Psoas muscle (tissue), 8 donors: ENCODE measurements around the gene GOLM1. TPM values are rescaled to one million over a fixed set of nuclear protein-coding genes. Genes with fewer than 3 reads are reported as not detected.

Experiments
- ATAC-seq, 4 donors: fragments of 200-7000 bp; cut with Tn5 transposase; one replicate each; pipeline ENCODE4 v1.9.1; 2020; ENCODE audit warnings: moderate library complexity in 3 of 4, mild to moderate bottlenecking in 2 of 4
- DNase-seq, 2 donors: peaks; one replicate each; pipeline ENCODE4 v3.0.0-alpha.2; 2020
- H3K27ac ChIP-seq: fragments of 200-600 bp; one replicate; pipeline ENCODE4 v1.8.0; 2022
- H3K27me3 ChIP-seq, 3 donors: fragments of 200-600 bp in 1 of 3; one replicate each; pipeline versions ENCODE4 v1.6.1 to v1.8.0; 2013 to 2022; ENCODE audit warnings: low read length in 2 of 3, mild to moderate bottlenecking in 2 of 3, moderate library complexity in 1 of 3; ENCODE audit not compliant: insufficient read depth in 3 of 3
- H3K36me3 ChIP-seq, 2 donors: fragments of 200-600 bp in 1 of 2; one replicate each; pipeline versions ENCODE4 v1.6.1 to v1.8.0; 2013 to 2022; ENCODE audit warnings: low read depth in 1 of 2, mild to moderate bottlenecking in 1 of 2, moderate library complexity in 1 of 2; ENCODE audit not compliant: insufficient read depth in 1 of 2
- H3K4me1 ChIP-seq: fragments of 200-600 bp; one replicate; pipeline ENCODE4 v1.8.0; 2022
- H3K4me3 ChIP-seq: fragments of 200-600 bp; one replicate; pipeline ENCODE4 v1.8.0; 2022; ENCODE audit warnings: mild to moderate bottlenecking
- H3K9me3 ChIP-seq: fragments of 200-600 bp; one replicate; pipeline ENCODE4 v1.8.0; 2022
- WGBS, 3 donors: extraction: QIAGEN DNeasy Blood & Tissue Kit; methylation state at CpG; one replicate each; pipeline versions ENCODE4 v1.1.6 to v1.1.7; 2013; 5-methylcytosine and 5-hydroxymethylcytosine counted together
- intact Hi-C, 2 donors: fragments of 100-400 bp; cut with DNase I; formaldehyde crosslinking; loops; one replicate each; pipeline versions ENCODE4 v1.11.0 to v1.14.2; 2022
- polyA plus RNA-seq, 3 donors: library from polyadenylated mRNA; stranded (reverse); fragments of 200-250 nt; gene quantifications; one replicate each; pipeline ENCODE4 v1.2.3, GENCODE V29; 2013
- total RNA-seq, 4 donors: library from RNA; stranded (reverse); fragmentation: NEBNext Ultra II Directional in 2 of 4; extraction: Animal tissue kit (Norgen Biotek cat#: 25700) in 2 of 4; gene quantifications; one replicate each; pipeline versions ENCODE4 v1.2.1 to v1.2.4, GENCODE V29; 2021 to 2023
- TF ChIP-seq, protein P1 (sequence below): fragments of 200-600 bp; IDR thresholded peaks from one replicate; pipeline ENCODE4 v1.8.0; 2022; ENCODE audit warnings: antibody characterized with exemption
- donor health status: healthy with polysubstance abuse.
- donor health status: DM: no; HTN: no; CAD: no; lungs with moderate emphysema.
- donor health status: Bipolar disorder and iron deficiency.
- donor health status: healthy.
- donor health status: DM: yes; HTN: yes; CAD: no.
- donor health status: DM: no; HTN: no; CAD: no.
- donor health status: DM: no; HTN: no; CAD: no.
- donor health status: DM: yes; HTN: yes; CAD: no.

Gene GOLM1
- total and polyA plus RNA-seq, 7 donors: 2.6 to 7.0 (median 3.6) TPM

GRCh38 chr9:86102626-86103025, 3.3 kb upstream of the GOLM1 start:
- no peaks in the 10 kb centered on the region for H3K36me3 ChIP-seq
- TF ChIP-seq, protein P1, sequence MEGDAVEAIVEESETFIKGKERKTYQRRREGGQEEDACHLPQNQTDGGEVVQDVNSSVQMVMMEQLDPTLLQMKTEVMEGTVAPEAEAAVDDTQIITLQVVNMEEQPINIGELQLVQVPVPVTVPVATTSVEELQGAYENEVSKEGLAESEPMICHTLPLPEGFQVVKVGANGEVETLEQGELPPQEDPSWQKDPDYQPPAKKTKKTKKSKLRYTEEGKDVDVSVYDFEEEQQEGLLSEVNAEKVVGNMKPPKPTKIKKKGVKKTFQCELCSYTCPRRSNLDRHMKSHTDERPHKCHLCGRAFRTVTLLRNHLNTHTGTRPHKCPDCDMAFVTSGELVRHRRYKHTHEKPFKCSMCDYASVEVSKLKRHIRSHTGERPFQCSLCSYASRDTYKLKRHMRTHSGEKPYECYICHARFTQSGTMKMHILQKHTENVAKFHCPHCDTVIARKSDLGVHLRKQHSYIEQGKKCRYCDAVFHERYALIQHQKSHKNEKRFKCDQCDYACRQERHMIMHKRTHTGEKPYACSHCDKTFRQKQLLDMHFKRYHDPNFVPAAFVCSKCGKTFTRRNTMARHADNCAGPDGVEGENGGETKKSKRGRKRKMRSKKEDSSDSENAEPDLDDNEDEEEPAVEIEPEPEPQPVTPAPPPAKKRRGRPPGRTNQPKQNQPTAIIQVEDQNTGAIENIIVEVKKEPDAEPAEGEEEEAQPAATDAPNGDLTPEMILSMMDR: no peak
- H3K27me3 ChIP-seq: peaks cover 0 to under 1% (median 0%) of the 10 kb centered on the region in 3 donors
- no peak overlapping the region for H3K4me3 ChIP-seq
- no peaks in the 10 kb centered on the region for H3K9me3 ChIP-seq
- WGBS, 3 donors: 86 to 88% (median 87%) methylated on average over 3 of the region's 3 CpGs
- no peaks in the 10 kb centered on the region for H3K4me1 ChIP-seq
- ATAC-seq: no peak
- intact Hi-C loops: no loop called here
- no peak overlapping the region for H3K27ac ChIP-seq
- no peak for DNase-seq

DNA sequence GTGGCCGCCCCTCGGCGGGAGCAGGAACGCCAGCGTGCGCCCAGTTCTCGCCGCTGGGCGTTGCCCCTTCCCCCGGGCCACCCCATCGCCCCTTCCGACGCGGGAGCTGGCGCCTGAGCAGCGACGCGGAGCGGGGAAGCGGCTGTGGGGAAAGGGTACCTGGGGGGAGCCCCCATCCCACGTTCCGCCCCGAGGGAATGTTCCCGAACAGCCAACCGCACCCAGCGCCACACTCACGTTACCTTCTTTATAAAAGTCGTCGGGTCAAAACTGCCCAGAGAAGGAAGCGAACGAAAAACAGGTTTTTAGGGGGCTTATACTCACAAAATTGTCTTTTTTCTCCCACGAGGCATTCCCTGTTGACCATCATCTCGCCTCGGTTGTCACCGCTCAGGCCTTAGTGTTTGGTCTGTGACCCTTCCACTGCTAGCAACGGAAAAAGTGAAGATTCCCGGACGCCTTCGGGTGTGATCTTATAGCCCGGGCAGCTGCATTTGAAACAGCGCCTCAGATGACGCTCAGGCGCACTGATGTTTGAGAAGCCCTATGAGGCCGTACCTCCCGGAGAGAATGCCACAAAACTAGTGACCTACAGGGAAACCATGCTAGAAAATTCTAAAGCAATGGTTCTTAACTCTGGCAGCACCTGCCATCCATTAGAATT, 475 bp upstream of the GOLM1 start:
- intact Hi-C loops: no loop called here
- WGBS, 3 donors: 1 to 4% (median 1%) methylated on average over 32 to 45 of the region's 45 CpGs
- no peaks in the 10 kb centered on the region for H3K36me3 ChIP-seq
- peak in 1 of 2 donors; percentile 26 for DNase-seq
- no peaks in the 10 kb centered on the region for H3K9me3 ChIP-seq
- no peaks in the 10 kb centered on the region for H3K4me1 ChIP-seq
- ATAC-seq: peak in 3 of 4 donors; percentile 61 to 70 (median 62)
- H3K27me3 ChIP-seq: peaks cover 0 to 4% (median 0%) of the 10 kb centered on the region in 3 donors
- TF ChIP-seq, protein P1: no peak
- H3K27ac ChIP-seq: peak overlapping the region; percentile 27
- peak overlapping the region; percentile 80 for H3K4me3 ChIP-seq

DNA sequence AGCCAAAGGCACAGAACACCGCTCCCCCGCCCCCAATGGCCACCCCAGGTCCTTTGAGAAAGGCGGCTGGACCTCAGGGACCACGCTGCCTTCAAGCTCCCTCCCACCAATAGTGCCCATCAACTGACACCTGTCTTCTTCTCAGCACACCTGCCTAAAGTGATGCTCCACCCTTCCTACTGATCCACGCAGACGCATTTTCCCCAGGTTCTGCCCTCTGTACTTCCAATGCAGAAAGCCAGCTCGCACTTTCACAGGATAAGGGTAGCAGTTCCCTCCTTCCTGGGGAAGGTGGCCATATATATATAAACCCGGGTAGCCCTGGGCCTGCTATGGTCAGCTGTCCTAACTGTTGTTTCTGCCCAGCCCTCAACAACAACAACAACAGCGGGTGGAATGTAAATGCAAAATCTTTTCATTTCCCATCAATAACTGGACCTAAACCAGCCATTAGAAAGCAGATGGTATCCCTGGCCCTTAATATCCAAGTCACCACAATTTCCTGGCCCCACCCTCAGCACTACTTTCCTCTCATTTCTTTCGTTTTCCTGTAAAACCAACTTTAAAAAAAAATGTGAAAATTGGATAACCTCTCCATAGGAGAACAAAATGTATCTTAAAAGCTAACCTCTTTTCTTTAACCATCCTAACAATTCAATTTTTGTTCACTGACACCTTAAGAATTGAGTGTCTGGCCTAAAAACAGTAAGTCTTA, 1.7 kb downstream of the GOLM1 start:
- H3K4me3 ChIP-seq: no peak overlapping the region
- no peaks in the 10 kb centered on the region for H3K36me3 ChIP-seq
- H3K9me3 ChIP-seq: no peaks in the 10 kb centered on the region
- no peaks in the 10 kb centered on the region for H3K4me1 ChIP-seq
- intact Hi-C loops: no loop called here
- no peak for DNase-seq
- peaks cover 0 to 4% (median 0%) of the 10 kb centered on the region in 3 donors for H3K27me3 ChIP-seq
- 88 to 96% (median 91%) methylated on average over 10 of the region's 10 CpGs for WGBS, 3 donors
- no peak overlapping the region for H3K27ac ChIP-seq
- no peak for ATAC-seq
- TF ChIP-seq, protein P1: no peak

DNA sequence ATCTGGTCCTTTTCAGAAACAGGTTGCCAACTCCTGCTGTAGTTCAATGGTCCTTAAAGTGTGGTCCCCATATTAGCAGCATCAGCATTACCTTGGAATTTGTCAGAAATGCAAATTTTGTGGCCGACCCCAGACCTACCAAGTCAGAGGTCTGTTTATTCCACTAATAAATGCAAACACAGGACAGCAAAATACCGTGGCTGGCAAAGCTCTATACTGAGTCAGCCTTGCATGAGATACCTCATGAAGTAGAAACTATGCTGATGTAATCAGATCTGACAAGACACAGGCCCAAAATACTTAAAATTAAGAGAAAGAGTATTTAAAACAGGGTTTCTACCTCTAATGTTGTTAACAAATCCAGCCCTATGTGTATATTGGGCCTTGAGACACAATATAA, 3.0 kb downstream of the GOLM1 start:
- TF ChIP-seq, protein P1: no peak
- Histone ChIP-seq H3K4me1 (no peaks in the 10 kb centered on the region), H3K36me3 (no peaks in the 10 kb centered on the region), H3K4me3 (no peak overlapping the region), H3K9me3 (no peaks in the 10 kb centered on the region), H3K27me3 (peaks cover 0 to 4% (median 0%) of the 10 kb centered on the region in 3 donors), H3K27ac (no peak overlapping the region)
- WGBS, 3 donors: 79 to 84% (median 82%) methylated on average over 2 of the region's 2 CpGs
- intact Hi-C loops: no loop called here
- ATAC-seq (no peak), DNase-seq (no peak)
